22Rv1 (cell line): ENCODE measurements around the gene GARS1.

ENCODE experiments used
- H3K27ac ChIP-seq: fragments of 450-650 bp; 2 replicates; pipeline ENCODE4 v1.5.1; 2017
- CTCF ChIP-seq: fragments of 450-650 bp; IDR thresholded peaks from 2 replicates; pipeline ENCODE4 v1.5.1; 2017; ENCODE audit warnings: mild to moderate bottlenecking
- ZFX ChIP-seq: fragments of 450-650 bp; IDR thresholded peaks from 2 replicates; pipeline ENCODE4 v1.6.1; 2017; ENCODE audit warnings: antibody characterized with exemption, borderline replicate concordance

The GARS1 gene

GRCh38 chr7:30682212-30683083, 87.8 kb downstream of the GARS1 start, which contains the start of gene CRHR2:
Gene CRHR2, minus strand, starts transcription at chr7:30682456. Its CDS starts 176 bp downstream, at chr7:30682280.
- H3K27ac ChIP-seq: no peak within 1 kb of the TSS
- TF ChIP-seq CTCF: peak; percentile 38
- no peak for TF ChIP-seq ZFX

- TF ChIP-seq ZFX (no peak), CTCF (no peak)
- H3K27ac ChIP-seq: no peak overlapping the region
These were observed 88.6 kb downstream of the GARS1 start for GRCh38 chr7:30683306-30683705.
